ENCODE data around the gene HSD17B12.
A peak's percentile ranks its signal among the peaks of the same experiment; 100 is the strongest.

Gene HSD17B12

GRCh38 chr11:43879789-43880639 is 199.5 kb downstream of the HSD17B12 start:
- DNase-seq, result no peak

- peak; percentile 89 for DNase-seq
Observed at GRCh38 chr11:43880640-43881159, 200.2 kb downstream of the HSD17B12 start, which contains the start of gene ALKBH3. Gene ALKBH3, plus strand, starts transcription at chr11:43880831. Its CDS starts 1,822 bp downstream, at chr11:43882653.

GRCh38 chr11:43892851-43893250 is 212.3 kb downstream of the HSD17B12 start:
- no peak for DNase-seq

- no peak for DNase-seq
Observed at GRCh38 chr11:43894546-43894945, 214.0 kb downstream of the HSD17B12 start.

- no peak for DNase-seq
Observed at GRCh38 chr11:43895601-43896000, 215.1 kb downstream of the HSD17B12 start.

GRCh38 chr11:43898574-43898973 is 218.0 kb downstream of the HSD17B12 start:
- DNase-seq, result no peak

GRCh38 chr11:43899094-43899493 is 218.6 kb downstream of the HSD17B12 start:
- no peak for DNase-seq

GRCh38 chr11:43901551-43901950 is 221.0 kb downstream of the HSD17B12 start:
- no peak for DNase-seq

- no peak for DNase-seq
Observed at GRCh38 chr11:43903078-43903477, 222.5 kb downstream of the HSD17B12 start.

GRCh38 chr11:43903969-43904368 is 223.4 kb downstream of the HSD17B12 start:
- no peak for DNase-seq

- no peak for DNase-seq
Observed at GRCh38 chr11:43904742-43905535, 224.4 kb downstream of the HSD17B12 start.

GRCh38 chr11:43905813-43906241 is 225.3 kb downstream of the HSD17B12 start:
- no peak for DNase-seq

Data from activated naive CD4-positive, alpha-beta T cell treated with anti-CD3 and anti-CD28 coated beads, Interleukin-2, amount 50 U/mL, for 16 hours (primary cell).